ENCODE measurements around the gene RWDD4.

Gene RWDD4

GRCh38 chr4:183599284-183599683, 59.7 kb downstream of the RWDD4 start:
- DNase-seq, result no peak

- DNase-seq, result no peak
Measured at GRCh38 chr4:183596067-183596757, 62.8 kb downstream of the RWDD4 start.

DNA sequence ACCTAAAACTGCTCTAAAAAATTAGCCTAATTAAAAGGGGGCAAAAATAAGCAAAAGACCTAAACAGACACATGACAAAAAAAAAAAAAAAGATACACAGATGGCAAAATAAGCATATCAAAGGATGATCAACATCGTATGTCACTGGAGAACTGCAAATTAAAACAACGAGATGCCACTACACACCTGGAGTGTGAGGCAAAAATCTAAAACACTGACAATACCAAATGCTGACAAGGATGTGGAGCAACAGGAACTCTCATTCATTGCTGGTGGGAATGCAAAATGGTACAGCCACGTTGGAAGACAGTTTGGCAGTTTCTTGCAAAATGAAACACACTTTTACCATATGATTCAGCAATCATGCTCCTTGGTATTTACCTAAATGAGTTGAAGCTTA, 64.2 kb downstream of the RWDD4 start:
- DNase-seq, result no peak

DNA sequence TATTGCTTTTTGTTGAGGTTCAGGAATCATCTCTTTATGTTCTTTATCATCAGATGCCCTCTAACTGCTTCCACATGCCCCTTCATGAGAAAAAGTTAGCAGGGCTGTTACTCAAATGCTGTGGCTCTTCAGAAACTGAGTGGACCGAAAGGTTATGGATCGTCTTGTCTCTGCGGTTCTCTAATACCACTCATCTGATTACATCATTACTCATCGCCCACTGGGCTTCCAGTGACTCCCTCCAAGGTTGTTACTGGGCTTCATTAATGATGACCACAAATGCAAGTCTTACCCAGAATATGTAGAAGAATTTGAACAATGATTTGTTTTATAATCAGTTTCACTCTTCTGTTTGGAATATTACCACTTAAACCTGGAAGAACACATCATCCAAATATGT, 67.7 kb downstream of the RWDD4 start:
- DNase-seq, result no peak
